Measurements from ENCODE around the gene DIRAS2. TPM values are rescaled to one million over a fixed set of nuclear protein-coding genes. Genes with fewer than 3 reads are reported as not detected.

The DIRAS2 gene
- total RNA-seq = not detected in 2 replicates

DNA sequence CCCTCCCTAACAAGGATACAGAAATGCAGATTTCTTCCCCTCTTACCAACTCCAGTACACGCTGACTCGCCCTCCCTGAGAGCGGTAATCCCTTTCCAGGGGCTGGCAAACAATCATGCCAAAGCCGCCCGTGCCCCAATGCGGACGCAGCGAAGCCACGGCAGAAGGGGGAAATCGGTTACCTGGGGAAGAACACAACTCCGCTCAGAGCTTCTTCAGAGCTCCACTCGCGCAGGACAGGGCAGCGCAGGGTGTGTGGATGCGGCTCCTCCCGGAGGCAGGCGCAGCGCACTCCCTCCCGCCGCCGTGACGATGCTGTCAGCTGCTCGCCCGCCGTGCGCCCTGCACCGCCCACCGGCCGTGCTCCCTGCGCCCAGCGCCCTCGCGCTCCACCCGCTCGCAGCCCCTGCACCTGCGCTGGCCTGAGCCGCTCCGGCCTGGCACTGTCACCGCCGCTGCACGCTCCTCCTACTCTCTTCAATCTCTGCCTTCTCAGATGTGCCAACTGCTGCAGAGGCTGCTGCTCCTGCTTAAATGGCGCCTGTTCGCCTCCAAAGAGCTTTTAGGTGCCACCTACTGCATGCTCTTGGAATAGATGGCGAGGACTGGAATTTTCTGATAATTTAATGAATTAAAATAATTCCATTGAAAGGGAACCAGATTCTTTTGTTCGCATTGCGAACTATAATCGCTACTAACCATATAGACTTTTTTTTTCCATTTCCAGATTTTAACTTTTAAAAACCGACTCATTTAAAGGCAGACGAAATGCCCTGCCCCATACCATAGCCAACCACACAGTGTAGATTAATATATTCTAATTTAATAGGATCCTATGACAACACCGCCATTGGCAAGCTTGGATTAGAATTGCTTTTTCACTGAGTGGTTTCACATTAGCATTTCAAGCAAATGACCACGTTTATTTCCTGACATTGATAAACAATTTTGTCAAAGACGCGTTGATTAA is at the start of gene DIRAS2:
Gene DIRAS2, minus strand, starts transcription at position 255 of the 970 bp plus-strand sequence. CDS start 28,997 bp downstream, outside the sequence.

Other genes with a start within 250 kb of the DIRAS2 start
- gene SYK, start 159.0 kb upstream of the DIRAS2 start, total RNA-seq = under 0.01 and 0.16 TPM in 2 replicates